GM15510 (cell line): Measurements from ENCODE around the gene ZNF736.

Experiments used
- POLR2A ChIP-seq: IDR thresholded peaks from 3 replicates; pipeline ENCODE4 v1.6.1; 2011; ENCODE audit warnings: borderline replicate concordance; ENCODE audit not compliant: insufficient read length; ENCODE audit errors: extremely low read depth

The ZNF736 gene

DNA sequence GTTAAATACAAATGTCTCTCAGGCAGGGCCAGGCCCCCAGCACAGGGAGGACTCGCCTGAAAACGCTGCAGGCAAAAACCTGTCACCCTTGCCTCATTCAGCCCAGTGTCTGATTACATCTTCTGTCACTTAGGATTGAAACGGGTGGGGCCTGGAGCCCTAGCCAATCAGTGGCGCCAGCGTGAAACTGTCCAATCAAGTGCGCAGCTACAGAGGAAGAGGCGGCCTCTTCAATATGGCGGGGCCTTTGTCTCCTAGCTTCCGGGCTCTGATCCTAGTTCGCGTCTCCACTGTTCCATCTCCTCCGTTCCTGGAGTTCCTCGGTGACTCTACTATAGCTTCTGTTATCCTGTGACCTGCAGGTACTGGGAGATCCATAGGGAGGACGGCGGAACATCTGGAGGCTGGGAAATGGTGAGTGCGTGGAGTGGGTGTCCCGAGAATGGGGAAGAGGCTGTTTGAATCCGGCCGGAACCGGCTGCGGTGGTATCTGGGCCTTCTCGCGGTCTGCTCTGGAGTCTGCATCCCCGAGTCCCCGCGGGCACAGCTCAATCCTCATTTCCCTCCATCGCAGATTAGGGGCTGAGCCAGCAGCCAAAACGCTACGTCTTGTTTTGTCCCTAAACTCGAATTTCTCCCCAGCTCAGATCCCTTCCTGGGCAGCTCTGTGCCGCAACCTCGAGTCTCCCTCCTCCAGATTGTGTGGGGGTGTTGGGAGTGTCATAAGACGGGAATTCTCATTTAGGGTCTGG lies at the start of gene ZNF736:
TSS of gene ZNF736 (plus strand) at position 222 of the 752 bp plus-strand sequence. CDS start at position 412, 190 bp downstream.
- TF ChIP-seq POLR2A: peak; percentile 78

- no peak for TF ChIP-seq POLR2A
These were observed 47.3 kb upstream of the ZNF736 start for GRCh38 chr7:64266341-64266919.

- no peak for TF ChIP-seq POLR2A
These were observed 36.1 kb upstream of the ZNF736 start for GRCh38 chr7:64277630-64278029.

DNA sequence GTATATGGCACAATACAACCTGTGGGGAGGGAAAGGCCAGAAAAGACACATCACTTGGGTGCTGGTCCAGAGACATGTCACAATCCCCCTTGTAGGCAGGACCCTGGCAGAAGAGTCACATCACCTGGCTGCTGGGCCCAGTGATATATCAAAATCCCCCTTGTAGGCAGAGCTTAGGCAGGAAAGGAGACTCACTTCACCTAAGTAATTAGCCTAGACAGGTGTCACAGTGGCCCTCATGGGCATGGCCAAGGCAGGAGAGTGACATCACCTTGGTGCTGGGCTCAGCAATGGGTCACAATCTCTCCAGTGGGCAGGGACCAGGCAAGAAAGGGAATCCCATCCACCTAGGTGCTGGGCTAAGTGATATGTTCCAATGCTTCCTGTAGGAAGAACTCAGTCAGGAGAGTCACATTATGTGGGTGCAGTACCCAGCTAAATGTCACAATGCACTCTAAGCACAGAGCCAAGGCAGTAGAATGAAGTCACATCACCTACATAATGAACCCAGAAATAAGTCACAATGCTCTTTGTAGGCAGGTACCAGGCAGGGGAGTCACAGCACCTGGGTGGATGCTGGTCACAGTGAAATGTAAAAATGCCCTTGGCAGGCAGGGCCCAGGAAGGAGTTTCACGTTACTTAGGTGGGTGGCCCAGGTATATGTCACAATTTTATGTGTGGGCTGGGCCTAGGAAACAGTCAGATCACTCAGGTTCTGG lies 18.9 kb upstream of the ZNF736 start:
- no peak for TF ChIP-seq POLR2A

DNA sequence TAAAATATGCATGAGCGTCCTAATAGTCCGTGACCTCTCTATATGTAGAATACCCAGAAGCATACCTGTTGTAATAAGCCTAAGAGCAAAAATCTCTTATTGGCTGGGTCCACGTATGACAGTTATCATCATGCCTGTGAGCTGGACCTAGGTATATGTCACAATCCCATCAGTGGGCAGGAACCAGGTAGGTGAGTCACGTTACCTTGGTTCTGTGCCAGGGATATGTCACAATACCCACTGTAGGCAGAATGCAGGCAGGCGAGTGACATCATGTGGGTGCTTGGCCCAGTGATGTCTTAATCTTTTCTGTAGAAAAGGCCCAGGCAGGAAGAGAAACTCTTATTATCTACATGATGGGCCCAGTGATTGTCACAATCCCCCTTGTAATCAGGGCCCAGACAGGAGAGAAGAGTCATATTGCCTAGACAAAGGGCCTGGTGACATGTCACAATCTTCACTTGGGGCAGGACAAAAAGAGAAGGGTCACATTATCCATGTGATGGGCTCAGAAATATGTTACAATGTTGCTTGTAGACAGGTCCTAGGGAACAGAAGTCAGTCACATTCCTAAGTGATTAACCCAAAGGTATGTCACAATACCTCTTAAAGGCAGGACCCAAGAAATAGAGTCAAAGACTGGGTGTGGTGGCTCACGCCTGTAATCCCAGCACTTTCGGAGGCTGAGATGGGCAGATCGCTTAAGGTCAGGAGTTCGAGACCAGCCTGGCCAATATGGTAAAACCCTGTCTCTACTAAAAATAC lies 12.9 kb upstream of the ZNF736 start:
- no peak for TF ChIP-seq POLR2A

DNA sequence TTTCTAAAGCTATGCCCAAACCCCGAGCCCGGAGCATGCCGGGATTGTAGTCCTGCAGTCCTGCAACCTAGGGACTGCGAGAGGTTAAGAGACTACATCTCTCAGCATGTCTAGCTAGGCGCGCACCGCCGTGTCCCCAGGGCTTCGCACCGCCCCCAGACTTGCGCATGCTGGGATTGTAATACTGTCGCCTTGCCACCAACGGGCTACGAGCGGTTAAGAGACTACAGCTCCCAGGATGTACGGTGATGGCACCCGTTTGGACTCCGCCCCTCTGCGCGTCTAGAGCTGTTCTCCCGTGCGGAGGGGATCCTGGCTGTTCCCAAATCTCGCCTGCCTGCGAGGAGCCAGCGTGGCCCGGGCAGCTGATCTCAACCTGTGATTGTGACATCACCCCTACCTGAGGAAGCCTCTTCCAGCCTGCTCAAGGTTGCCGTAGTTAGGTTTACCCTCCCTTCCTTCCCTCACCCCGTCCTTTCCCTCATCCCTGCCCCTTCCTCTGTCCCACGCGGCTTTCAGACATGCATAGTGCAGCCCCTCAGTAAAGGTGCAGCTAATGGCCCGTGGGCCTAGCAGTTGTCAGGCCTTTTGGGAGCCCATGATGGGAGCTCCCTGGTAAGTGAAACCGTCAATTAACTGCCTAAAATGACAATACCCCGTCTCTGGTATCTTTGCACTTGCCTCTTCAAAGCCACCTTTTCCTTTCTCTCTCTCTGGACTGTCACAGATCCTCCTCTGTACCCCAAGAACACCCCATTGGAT lies 6.3 kb upstream of the ZNF736 start:
- TF ChIP-seq POLR2A: peak; percentile 45

- no peak for TF ChIP-seq POLR2A
These were observed 5.8 kb upstream of the ZNF736 start for GRCh38 chr7:64308016-64308270.

- TF ChIP-seq POLR2A: no peak
These were observed 3.3 kb upstream of the ZNF736 start for GRCh38 chr7:64310426-64310825.

- no peak for TF ChIP-seq POLR2A
These were observed 935 bp upstream of the ZNF736 start for GRCh38 chr7:64312826-64313225.

GRCh38 chr7:64314566-64314965 lies 805 bp downstream of the ZNF736 start:
- TF ChIP-seq POLR2A: no peak

DNA sequence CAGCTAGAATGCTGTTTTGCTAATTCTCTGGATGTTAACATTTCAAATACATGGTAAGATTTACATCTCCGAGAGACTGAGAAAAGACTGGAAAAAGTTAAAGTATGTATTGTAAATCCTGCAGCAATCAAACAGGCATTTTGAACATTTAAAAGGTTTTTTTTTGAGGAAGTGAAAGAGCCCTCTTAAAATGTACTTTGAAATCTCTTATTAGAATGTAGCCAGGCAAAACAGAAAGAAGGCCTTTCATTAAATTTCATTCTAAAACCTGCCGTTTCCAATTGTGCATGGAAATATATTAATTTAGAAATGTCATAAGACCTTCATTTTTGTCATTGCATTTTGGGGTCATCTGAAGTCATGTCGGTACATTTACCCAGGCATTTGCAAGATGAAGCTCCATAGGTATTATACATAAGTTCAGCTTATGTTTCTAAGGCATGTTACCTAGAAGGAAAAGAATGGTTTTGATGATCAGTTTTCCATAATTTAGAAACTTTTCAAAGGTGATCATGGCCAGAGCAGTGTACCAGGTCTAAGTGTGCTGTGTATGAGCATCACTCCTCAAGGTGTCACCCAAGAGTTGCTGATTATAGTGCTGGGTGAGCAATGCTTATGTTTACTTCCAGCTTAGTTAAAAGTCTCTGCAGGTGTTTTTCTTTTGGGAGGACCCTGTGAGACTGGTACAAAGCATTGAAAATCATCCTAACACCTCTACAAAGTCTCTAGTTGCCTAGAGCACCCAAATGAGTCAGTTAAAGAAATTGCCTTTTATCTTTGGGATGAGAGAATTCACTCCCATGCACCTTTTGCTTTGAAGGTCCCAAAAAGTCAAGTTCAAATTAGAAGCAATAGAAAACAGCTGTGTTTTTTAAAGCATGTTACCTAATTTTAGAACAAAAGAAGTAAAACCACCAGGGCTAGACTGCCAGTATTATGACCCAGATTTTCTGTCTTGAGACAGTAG lies 7.1 kb downstream of the ZNF736 start:
- no peak for TF ChIP-seq POLR2A

GRCh38 chr7:64359543-64359942 lies 45.8 kb downstream of the ZNF736 start:
- no peak for TF ChIP-seq POLR2A

DNA sequence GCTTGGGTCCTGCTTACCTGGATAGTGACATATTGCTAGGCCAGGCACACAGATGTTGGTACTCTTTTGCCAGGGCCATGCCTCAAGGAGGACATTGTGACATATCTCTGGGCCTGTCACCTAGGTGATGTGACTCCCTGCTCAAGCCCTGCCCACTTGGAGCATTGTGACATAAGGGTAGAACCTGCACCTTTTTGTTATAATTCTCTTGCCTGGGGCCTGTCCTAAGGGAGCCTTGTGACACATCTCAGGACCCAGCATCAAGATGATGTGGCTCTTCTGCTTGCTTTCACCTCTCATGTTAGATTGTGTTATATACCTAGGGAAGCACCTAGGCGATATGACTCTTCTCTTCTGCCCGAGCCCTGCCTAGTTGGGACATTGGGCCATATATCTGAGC lies 57.4 kb downstream of the ZNF736 start:
- no peak for TF ChIP-seq POLR2A
